GM12875 (cell line): Measurements from ENCODE around the gene UHRF1.
A peak's percentile ranks its signal among the peaks of the same experiment; 100 is the strongest.

Experiments used
- H3K4me3 ChIP-seq: one replicate; pipeline ENCODE4 v1.5.1; 2011; ENCODE audit warnings: low read depth, low read length, control low read depth
- CTCF ChIP-seq: IDR thresholded peaks from 2 replicates; pipeline ENCODE4 v1.5.1; 2011; ENCODE audit warnings: low read depth, mild to moderate bottlenecking, control low read depth, inconsistent platforms, low read length, moderate library complexity, borderline replicate concordance; ENCODE audit not compliant: insufficient read depth

The UHRF1 gene

GRCh38 chr19:4997297-4997696 is 88.0 kb downstream of the UHRF1 start:
- no peak for TF ChIP-seq CTCF

DNA sequence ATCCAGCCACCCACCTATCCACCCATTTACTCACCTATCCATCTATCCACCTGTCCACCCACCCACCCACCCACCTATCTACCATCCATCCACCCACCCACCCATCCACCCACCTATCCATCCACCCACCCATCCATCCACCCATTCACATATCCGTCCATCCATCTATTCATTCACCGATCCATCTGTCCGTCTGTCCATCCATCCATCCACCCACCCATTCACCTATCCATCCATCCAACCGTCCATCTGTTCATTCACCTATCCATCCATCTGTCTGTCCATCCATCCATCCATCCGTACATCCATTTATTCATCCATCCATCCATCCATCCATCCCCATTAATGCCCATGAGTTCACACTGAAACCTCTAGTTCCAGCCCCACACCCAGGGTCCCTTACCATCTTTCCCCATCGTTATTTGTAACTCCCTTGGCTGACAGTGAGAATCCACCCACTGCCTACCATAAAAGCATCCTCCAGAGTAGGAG is 90.9 kb downstream of the UHRF1 start:
- H3K4me3 ChIP-seq, result no peak overlapping the region
- TF ChIP-seq CTCF, result no peak

More at GRCh38 chr19:4997297-4997696, 88.0 kb downstream of the UHRF1 start:
- no peak overlapping the region for H3K4me3 ChIP-seq

GRCh38 chr19:5001615-5002014 is 92.3 kb downstream of the UHRF1 start:
- peak; percentile 75 for TF ChIP-seq CTCF
- H3K4me3 ChIP-seq, result no peak overlapping the region

- no peak overlapping the region for H3K4me3 ChIP-seq
- TF ChIP-seq CTCF, result no peak
Observed at GRCh38 chr19:5002143-5002542, 92.8 kb downstream of the UHRF1 start.

GRCh38 chr19:5003781-5004180 is 94.5 kb downstream of the UHRF1 start:
- TF ChIP-seq CTCF, result no peak
- H3K4me3 ChIP-seq, result no peak overlapping the region

DNA sequence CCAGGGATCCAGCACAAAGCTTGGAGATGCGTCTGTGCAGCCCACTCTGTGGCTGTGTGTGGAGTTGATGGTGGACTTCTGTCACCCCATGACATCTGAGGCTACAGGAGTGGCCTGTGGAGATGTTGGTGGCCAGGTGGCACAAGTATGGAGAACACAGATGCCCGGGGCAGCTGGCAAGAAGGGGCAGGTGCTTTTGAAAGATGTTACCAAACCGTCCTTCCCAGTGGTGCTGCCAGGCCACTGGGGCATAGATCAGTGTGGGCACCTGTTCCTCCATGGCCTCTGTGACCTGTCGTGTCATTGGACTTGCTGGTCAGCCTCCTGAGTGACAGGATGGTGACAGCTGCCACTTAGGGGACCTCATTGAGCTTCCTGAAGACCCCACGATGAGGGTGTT is 95.8 kb downstream of the UHRF1 start:
- no peak overlapping the region for H3K4me3 ChIP-seq
- TF ChIP-seq CTCF, result no peak

- no peak for TF ChIP-seq CTCF
Observed at GRCh38 chr19:5006201-5006600, 96.9 kb downstream of the UHRF1 start.

More at GRCh38 chr19:5006201-5006600, 96.9 kb downstream of the UHRF1 start:
- no peak overlapping the region for H3K4me3 ChIP-seq
